ENCODE measurements around the gene CAGE1. TPM values are rescaled to one million over a fixed set of nuclear protein-coding genes. Genes with fewer than 3 reads are reported as not detected.
"Not testable (repeated sequence)": the region's sequence is repeated elsewhere in the genome, so short reads cannot be mapped to it uniquely, and the experiment has no call there.

Gene CAGE1
- total RNA-seq, 1 donor from 2014 or later = not detected

DNA sequence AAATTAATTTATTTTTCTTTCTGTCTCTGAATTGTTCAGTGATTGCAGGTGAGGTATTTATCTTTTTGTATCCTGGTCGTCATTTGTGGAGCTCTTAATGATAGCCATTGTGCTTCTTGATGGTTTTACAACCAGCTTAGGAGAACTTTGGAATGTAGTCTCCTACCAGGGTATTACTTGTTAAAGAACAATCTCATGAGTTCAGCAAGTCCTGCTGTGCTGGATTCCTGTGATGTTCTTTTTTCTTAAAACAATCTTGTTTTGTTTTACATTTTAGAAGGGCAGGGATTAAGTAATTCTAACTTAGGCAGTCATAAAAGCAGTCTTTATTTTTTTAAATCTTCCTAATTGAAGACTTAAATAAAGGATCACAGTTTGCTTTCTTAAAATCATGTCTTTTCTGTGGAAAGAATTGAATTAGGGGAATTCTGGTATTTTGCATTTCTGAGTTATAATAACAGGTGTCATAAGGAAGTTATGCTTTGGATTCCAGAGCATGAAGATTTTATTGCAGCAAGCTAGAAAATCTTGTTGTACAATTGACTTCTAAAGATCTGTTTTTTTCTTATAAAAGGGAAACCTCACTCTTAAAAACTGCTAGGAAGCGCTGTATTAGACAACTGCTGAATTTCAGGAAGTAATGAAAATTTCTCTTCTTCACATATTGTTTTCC lies 23.7 kb upstream of the CAGE1 start:
- intact Hi-C loops (cut with DNase I) = no loop called here
- DNase-seq (ENCODE audit: low spot score) = no peak

DNA sequence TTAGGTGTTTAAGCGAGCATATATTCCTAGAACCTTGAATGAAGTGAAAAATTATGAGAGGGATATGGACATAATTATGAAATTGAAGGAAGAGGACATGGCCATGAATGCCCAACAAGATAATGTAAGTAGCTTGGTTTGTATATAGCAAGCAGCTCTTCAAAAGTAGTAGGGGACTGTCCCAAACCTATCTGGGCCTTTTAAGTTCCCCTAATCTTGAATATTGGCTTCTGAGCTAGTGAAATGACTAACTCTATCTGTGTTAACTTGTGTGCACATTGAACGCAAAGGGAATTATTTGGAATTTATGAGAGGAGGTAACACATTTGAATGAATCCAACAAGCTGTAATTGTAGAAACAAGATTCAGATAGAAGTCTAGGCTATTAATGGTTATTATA lies 21.8 kb upstream of the CAGE1 start:
- DNase-seq (ENCODE audit: low spot score) = no peak
- intact Hi-C loops (cut with DNase I) = no loop called here

DNA sequence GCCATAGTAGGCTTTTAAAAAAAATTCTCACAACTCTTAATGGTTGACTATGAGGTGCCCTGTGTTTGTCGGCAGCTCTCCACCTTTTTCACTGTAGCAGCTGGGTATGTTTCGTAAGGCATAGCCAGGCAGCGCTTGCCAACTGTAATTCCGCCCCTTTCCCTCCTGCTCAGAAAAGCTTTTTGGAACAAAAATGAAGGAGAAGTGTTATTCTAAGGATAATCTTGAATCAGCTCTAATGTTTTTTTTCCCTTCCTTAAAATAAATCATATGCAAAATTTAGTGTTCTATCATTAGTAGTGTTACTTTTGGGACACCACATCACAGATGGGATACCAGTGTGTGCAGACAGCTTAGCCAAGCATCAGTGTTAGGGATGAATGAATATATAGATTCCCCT lies 21.3 kb upstream of the CAGE1 start:
- intact Hi-C loops (cut with DNase I) = no loop called here
- DNase-seq (ENCODE audit: low spot score) = no peak

DNA sequence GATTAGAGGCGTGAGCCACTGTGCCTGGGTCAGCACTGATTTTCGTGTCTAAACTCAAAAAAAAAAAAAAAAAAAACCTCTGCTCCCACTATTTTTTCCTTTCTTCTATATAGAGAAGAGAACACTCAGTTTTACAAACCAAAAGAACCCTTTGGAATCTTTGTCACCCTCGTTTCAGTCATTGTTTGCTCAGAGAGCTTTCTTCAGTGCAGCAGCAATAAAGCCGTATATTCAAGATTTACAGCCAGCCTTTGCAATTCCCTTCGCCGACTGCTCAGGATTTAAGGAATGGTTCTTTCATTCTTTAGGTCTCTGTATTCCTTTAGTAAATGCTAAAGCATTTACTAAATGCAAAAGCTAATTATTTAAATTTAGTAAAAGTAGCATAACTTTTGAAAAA lies 20.2 kb upstream of the CAGE1 start:
- intact Hi-C loops (cut with DNase I) = no loop called here
- no peak for DNase-seq (ENCODE audit: low spot score)

- no peak for DNase-seq (ENCODE audit: low spot score)
- intact Hi-C loops (cut with DNase I) = no loop called here
Observed at GRCh38 chr6:7406743-7407142, 17.2 kb upstream of the CAGE1 start.

- intact Hi-C loops (cut with DNase I) = no loop called here
- DNase-seq (ENCODE audit: low spot score) = no peak
Observed at GRCh38 chr6:7404546-7404945, 15.0 kb upstream of the CAGE1 start.

- DNase-seq (ENCODE audit: low spot score) = no peak
- intact Hi-C loops (cut with DNase I) = no loop called here
Observed at GRCh38 chr6:7402716-7403115, 13.2 kb upstream of the CAGE1 start.

DNA sequence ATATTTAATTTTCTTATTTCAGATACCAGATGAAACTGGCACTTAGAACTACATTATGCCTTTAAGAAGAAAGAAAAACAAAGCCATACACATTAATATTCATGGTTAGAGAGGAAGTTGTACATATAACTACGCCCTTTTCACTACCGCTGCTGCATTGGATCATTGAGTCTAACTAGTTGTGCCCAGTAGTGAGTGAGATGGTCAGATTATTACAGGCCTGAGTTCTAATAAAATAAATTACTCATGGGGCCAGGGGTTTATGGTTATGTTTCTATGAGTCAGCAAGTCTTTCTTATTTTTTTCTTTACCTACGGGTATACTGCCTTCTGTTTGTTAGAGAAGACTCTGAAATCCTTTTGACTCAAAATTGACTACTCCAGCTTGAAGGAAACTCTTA lies 11.5 kb upstream of the CAGE1 start:
- intact Hi-C loops (cut with DNase I) = no loop called here
- DNase-seq (ENCODE audit: low spot score) = no peak

DNA sequence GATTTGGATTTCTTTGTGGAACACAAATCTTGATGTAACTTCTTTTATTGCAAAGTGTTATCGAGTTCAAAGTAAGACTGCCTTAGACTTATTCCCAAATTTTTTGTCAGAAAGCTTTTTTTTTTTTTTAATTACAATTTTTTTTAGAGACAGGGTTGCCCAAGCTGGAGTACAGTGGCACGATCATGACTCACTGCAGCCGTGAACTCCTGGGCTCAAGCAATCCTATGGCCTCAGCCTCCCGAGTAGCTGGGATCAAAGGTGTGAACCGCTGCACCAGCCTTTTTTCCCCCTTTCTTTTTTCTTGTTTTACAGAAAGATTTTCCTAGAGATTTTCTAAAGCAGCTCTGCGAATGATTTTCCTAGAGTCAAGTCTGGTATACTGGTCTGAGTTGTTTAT lies 2.9 kb upstream of the CAGE1 start:
- intact Hi-C loops (cut with DNase I) = no loop called here
- DNase-seq (ENCODE audit: low spot score) = no peak

GRCh38 chr6:7391151-7391550 lies 1.6 kb upstream of the CAGE1 start:
- DNase-seq (ENCODE audit: low spot score) = no peak
- intact Hi-C loops (cut with DNase I) = no loop called here

GRCh38 chr6:7390226-7390878 lies 810 bp upstream of the CAGE1 start:
- intact Hi-C loops (cut with DNase I) = no loop called here
- DNase-seq (ENCODE audit: low spot score) = no peak

- intact Hi-C loops (cut with DNase I) = loop anchor here (1.0 kb wide), 1 partner anchor 76 kb away; the partner anchor contains the start of gene SSR1
- DNase-seq (ENCODE audit: low spot score) = no peak
Observed at GRCh38 chr6:7389162-7389450, 436 bp downstream of the CAGE1 start.

- no peak for DNase-seq (ENCODE audit: low spot score)
- intact Hi-C loops (cut with DNase I) = no loop called here
Observed at GRCh38 chr6:7381092-7381491, 8.4 kb downstream of the CAGE1 start.

- intact Hi-C loops (cut with DNase I) = no loop called here
- DNase-seq (ENCODE audit: low spot score) = no peak
Observed at GRCh38 chr6:7378740-7379139, 10.8 kb downstream of the CAGE1 start.

DNA sequence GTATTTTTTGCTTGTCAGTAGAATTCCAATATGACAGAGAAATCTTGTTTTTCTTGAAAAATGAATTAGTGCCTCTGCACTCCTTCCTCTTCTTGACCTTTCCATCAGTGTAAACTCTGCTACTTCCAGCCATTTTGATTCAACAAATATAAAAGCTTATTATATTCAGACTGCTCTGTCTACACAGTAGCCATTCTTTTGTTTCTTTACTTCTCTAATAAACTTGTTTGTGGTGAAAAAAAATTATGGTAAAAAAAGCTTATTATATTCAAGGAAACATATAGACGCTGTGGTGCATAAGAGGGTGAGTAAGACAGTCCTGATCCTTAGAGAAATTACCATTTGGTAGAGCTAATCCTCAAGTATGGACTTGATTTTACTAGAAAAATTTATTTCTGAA lies 11.6 kb downstream of the CAGE1 start:
- DNase-seq (ENCODE audit: low spot score) = no peak
- intact Hi-C loops (cut with DNase I) = no loop called here

GRCh38 chr6:7373739-7374138 lies 15.8 kb downstream of the CAGE1 start:
- intact Hi-C loops (cut with DNase I) = no loop called here
- no peak for DNase-seq (ENCODE audit: low spot score)

DNA sequence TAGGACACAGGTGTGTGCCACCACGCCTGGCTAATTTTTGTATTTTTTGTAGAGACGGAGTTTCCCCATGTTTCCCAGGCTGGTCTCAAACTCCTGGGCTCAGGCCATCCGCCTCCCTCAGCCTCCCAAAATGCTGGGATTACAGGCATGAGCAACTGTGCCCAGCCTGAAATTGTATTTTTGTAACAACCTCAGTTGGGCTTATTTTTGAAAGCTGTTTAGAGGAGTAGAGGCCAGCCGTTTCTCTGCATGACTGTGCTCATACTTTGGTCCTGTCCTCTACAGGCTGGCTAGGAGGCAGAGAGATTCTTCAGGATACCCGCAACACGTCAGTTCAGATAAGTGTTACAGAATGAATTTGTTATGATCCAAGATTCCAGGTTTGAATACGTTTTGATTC lies 22.1 kb downstream of the CAGE1 start:
- no peak for DNase-seq (ENCODE audit: low spot score)
- intact Hi-C loops (cut with DNase I) = no loop called here

DNA sequence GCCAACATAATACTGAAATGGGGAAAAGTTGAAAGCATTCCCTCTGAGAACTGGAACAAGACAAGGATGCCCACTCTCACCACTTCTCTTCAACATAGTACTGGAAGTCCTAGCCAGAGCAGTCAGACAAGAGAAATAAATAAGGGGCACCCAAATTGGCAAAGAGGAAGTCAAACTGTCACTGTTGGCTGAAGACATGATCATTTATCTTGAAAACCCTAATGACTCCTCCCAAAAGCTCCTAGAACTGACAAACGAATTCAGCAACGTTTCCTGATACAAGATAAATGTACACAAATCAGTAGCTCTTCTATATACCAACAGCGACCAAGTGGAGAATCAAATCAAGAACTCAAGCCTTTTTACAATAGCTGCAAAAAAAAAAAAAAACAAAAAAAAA lies 37.6 kb downstream of the CAGE1 start:
- DNase-seq (ENCODE audit: low spot score); intact Hi-C loops (cut with DNase I): not testable (repeated sequence)

DNA sequence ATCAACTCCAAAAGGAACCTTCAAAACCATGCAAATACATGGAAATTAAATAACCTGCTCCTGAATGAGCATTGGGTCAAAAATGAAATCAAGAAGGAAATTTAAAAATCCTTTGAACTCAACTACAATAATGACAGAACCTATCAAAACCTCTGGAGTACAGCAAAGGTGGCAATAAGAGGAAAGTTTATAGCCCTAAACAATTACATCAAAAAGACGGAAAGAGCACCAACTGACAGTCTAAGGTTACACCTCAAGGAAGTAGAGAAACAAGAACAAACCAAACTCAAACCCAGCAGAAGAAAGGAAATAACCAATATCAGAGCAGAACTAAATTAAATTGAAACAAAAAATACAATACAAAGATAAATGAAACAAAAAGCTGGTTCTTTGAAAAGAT lies 39.0 kb downstream of the CAGE1 start:
- DNase-seq (ENCODE audit: low spot score); intact Hi-C loops (cut with DNase I): not testable (repeated sequence)

GRCh38 chr6:7347551-7347997 lies 42.0 kb downstream of the CAGE1 start:
- DNase-seq (ENCODE audit: low spot score); intact Hi-C loops (cut with DNase I): not testable (repeated sequence)

GRCh38 chr6:7344773-7345450 lies 44.6 kb downstream of the CAGE1 start:
- DNase-seq (ENCODE audit: low spot score); intact Hi-C loops (cut with DNase I): not testable (repeated sequence)
